Measurements from ENCODE around the gene TWF1. TPM values are rescaled to one million over a fixed set of nuclear protein-coding genes. Genes with fewer than 3 reads are reported as not detected.

The TWF1 gene
- total and polyA plus RNA-seq, 8 donors: 26.3 to 51.3 (median 34.8) TPM

GRCh38 chr12:43763769-43764168 is 42.3 kb downstream of the TWF1 start:
- no peak for DNase-seq
- Histone ChIP-seq H3K27ac (no peak overlapping the region), H3K9me3 (no peaks in the 10 kb centered on the region), H3K4me1 (peaks cover 5 to 25% (median 23%) of the 10 kb centered on the region in 3 donors), H3K27me3 (no peaks in the 10 kb centered on the region), H3K36me3 (no peaks in the 10 kb centered on the region), H3K4me3 (no peak overlapping the region)
- no peak for ATAC-seq
- no peak for FAIRE-seq
- TF ChIP-seq, protein P1, sequence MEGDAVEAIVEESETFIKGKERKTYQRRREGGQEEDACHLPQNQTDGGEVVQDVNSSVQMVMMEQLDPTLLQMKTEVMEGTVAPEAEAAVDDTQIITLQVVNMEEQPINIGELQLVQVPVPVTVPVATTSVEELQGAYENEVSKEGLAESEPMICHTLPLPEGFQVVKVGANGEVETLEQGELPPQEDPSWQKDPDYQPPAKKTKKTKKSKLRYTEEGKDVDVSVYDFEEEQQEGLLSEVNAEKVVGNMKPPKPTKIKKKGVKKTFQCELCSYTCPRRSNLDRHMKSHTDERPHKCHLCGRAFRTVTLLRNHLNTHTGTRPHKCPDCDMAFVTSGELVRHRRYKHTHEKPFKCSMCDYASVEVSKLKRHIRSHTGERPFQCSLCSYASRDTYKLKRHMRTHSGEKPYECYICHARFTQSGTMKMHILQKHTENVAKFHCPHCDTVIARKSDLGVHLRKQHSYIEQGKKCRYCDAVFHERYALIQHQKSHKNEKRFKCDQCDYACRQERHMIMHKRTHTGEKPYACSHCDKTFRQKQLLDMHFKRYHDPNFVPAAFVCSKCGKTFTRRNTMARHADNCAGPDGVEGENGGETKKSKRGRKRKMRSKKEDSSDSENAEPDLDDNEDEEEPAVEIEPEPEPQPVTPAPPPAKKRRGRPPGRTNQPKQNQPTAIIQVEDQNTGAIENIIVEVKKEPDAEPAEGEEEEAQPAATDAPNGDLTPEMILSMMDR (IDR thresholded peaks at IDR 0.05): no peak
- intact Hi-C loops (cut with DNase I): no loop called here

DNA sequence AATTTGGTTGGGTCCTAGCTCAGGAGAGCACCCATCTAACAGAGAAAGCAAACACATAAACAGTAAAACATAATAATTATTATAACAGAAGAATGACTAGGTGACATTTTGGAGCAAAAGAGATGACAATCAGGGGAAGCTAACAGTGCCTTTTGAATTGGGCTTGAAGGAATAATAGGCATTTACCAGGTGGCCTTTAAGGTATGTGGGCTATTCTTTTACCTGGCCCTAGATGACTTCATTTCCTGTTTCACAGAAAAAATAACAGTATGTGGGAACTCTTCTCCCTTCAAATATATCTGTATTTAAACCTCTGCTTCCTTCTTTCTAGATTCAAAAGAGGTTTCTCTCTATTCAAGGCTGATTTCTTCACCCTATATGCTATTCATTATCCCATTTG is 43.5 kb downstream of the TWF1 start:
- Histone ChIP-seq H3K9me3 (no peaks in the 10 kb centered on the region), H3K4me1 (peaks cover 8 to 30% (median 26%) of the 10 kb centered on the region in 3 donors), H3K27ac (no peak overlapping the region), H3K36me3 (no peaks in the 10 kb centered on the region), H3K27me3 (no peaks in the 10 kb centered on the region), H3K4me3 (no peak overlapping the region)
- intact Hi-C loops (cut with DNase I): no loop called here
- TF ChIP-seq, protein P1 (IDR thresholded peaks at IDR 0.05): no peak
- no peak for ATAC-seq
- FAIRE-seq: no peak
- DNase-seq: no peak

DNA sequence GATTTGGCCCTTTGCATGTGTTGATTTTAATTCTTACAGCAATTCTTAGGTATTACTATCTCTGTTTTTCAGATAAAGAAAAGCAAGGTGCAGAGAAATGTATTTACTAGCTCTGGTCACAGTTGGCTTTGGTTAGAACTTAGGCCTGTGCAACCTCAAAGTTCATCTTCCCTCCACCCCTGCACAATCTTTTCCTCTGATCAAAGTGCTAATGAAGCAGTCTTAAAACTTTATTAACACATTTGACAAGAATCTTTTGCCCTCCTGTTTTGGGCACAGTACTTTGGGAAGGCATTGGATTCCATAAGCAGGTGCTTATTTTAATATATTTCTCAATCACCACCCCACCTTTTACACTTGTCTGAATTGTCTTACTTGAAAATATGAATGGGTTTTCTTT is 44.6 kb downstream of the TWF1 start:
- TF ChIP-seq, protein P1 (IDR thresholded peaks at IDR 0.05): no peak
- Histone ChIP-seq H3K27ac (no peak overlapping the region), H3K36me3 (no peaks in the 10 kb centered on the region), H3K27me3 (no peaks in the 10 kb centered on the region), H3K9me3 (no peaks in the 10 kb centered on the region), H3K4me3 (no peak overlapping the region), H3K4me1 (peaks cover 13 to 30% (median 29%) of the 10 kb centered on the region in 3 donors)
- intact Hi-C loops (cut with DNase I): no loop called here
- no peak for ATAC-seq
- no peak for FAIRE-seq
- DNase-seq: no peak

GRCh38 chr12:43760396-43760795 is 45.7 kb downstream of the TWF1 start:
- H3K27me3 ChIP-seq: no peaks in the 10 kb centered on the region
- peak overlapping the region in 1 of 4 donors; percentile 94 for H3K27ac ChIP-seq
- DNase-seq (peak in 4 of 6 donors; percentile 43 to 61 (median 54)), ATAC-seq (peak in 3 of 4 donors; percentile 17 to 30 (median 29)), FAIRE-seq (no peak)
- H3K4me3 ChIP-seq: peak overlapping the region in 2 of 4 donors; percentile 63 to 65
- H3K9me3 ChIP-seq: no peaks in the 10 kb centered on the region
- TF ChIP-seq, protein P1 (IDR thresholded peaks at IDR 0.05): no peak
- intact Hi-C loops (cut with DNase I): no loop called here
- no peaks in the 10 kb centered on the region for H3K36me3 ChIP-seq
- H3K4me1 ChIP-seq: peaks cover 17 to 30% (median 29%) of the 10 kb centered on the region in 3 donors
- WGBS, 2 donors: 30% methylated on average over 2 of the region's 2 CpGs

GRCh38 chr12:43758728-43759563 is 47.2 kb downstream of the TWF1 start, which contains the start of the genes IRAK4 and PUS7L:
TSS of gene IRAK4 (plus strand) at chr12:43758951. CDS start at chr12:43768112, 9,161 bp downstream.
TSS of gene PUS7L (minus strand) at chr12:43758790. CDS start at chr12:43755245, 3,545 bp downstream.
- peak; percentile 93 to 98 (median 95) for DNase-seq
- FAIRE-seq: peak; percentile 81
- 0 to 1% methylated on average over 49 to 54 of the region's 54 CpGs for WGBS, 2 donors
- peak; percentile 94 to 99 (median 96) for ATAC-seq
- Histone ChIP-seq H3K27ac (peak within 1 kb of the TSS; percentile 79 to 94 (median 89)), H3K27me3 (no peaks in the 10 kb centered on the region), H3K4me3 (peak within 1 kb of the TSS; percentile 48 to 65 (median 62)), H3K4me1 (peaks cover 21 to 30% (median 29%) of the 10 kb centered on the region in 3 donors), H3K36me3 (no peaks in the 10 kb centered on the region), H3K9me3 (no peaks in the 10 kb centered on the region)
- TF ChIP-seq, protein P1 (IDR thresholded peaks at IDR 0.05): peak in 1 of 4 donors; percentile 34
- intact Hi-C loops (cut with DNase I): no loop called here

Data from pancreas (tissue), 10 donors.